H9 (cell line): Measurements from ENCODE around the gene OIT3. TPM values are rescaled to one million over a fixed set of nuclear protein-coding genes. Genes with fewer than 3 reads are reported as not detected.

Experiments
- DNase-seq: peaks from one replicate; pipeline ENCODE4 v3.0.0-alpha.2; 2017
- H2AFZ ChIP-seq: one replicate; pipeline ENCODE4 v1.6.1; 2013; ENCODE audit warnings: mild to moderate bottlenecking, low read length, control low read depth, moderate library complexity
- H2AK5ac ChIP-seq: 2 replicates; pipeline ENCODE4 v1.6.1; 2013; ENCODE audit warnings: low read length, control low read depth, mixed read lengths; ENCODE audit not compliant: insufficient read length
- H2BK120ac ChIP-seq: one replicate; pipeline ENCODE4 v1.6.1; 2013; ENCODE audit warnings: low read depth, mild to moderate bottlenecking, low read length, control low read depth, inconsistent platforms; ENCODE audit not compliant: poor library complexity, severe bottlenecking
- H2BK12ac ChIP-seq: 2 replicates; pipeline ENCODE4 v1.6.1; 2013; ENCODE audit warnings: low read length, control low read depth, mixed read lengths, low read depth; ENCODE audit not compliant: insufficient read length
- H2BK15ac ChIP-seq: 2 replicates; pipeline ENCODE4 v1.6.1; 2013; ENCODE audit warnings: low read depth, low read length, control low read depth
- H2BK20ac ChIP-seq: one replicate; pipeline ENCODE4 v1.6.1; 2013; ENCODE audit warnings: low read depth, mild to moderate bottlenecking, low read length, control low read depth, inconsistent platforms; ENCODE audit not compliant: poor library complexity, severe bottlenecking
- H2BK5ac ChIP-seq: 2 replicates; pipeline ENCODE4 v1.6.1; 2013; ENCODE audit warnings: low read length, control low read depth, mixed read lengths; ENCODE audit not compliant: insufficient read length
- H3K14ac ChIP-seq: 2 replicates; pipeline ENCODE4 v1.6.1; 2013; ENCODE audit warnings: low read length, control low read depth; ENCODE audit not compliant: insufficient read depth
- H3K18ac ChIP-seq: 2 replicates; pipeline ENCODE4 v1.6.1; 2013; ENCODE audit warnings: low read depth, mild to moderate bottlenecking, mixed read lengths, low read length, control low read depth; ENCODE audit not compliant: insufficient read length
- H3K23ac ChIP-seq: 2 replicates; pipeline ENCODE4 v1.6.1; 2013; ENCODE audit warnings: low read length, control low read depth, mixed read lengths, low read depth; ENCODE audit not compliant: insufficient read length
- H3K23me2 ChIP-seq: 2 replicates; pipeline ENCODE4 v1.6.1; 2013; ENCODE audit warnings: low read depth, mild to moderate bottlenecking, mixed read lengths, low read length, control low read depth; ENCODE audit not compliant: insufficient read length, poor library complexity, severe bottlenecking
- H3K27ac ChIP-seq: 2 replicates; pipeline ENCODE4 v1.5.1; 2013; ENCODE audit warnings: low read length, control low read depth, mixed read lengths, low read depth; ENCODE audit not compliant: insufficient read length
- H3K27me3 ChIP-seq: 2 replicates; pipeline ENCODE4 v1.6.1; 2013; ENCODE audit warnings: low read length, control low read depth, inconsistent platforms; ENCODE audit not compliant: insufficient read depth
- H3K4ac ChIP-seq: 2 replicates; pipeline ENCODE4 v1.6.1; 2013; ENCODE audit warnings: low read depth, mild to moderate bottlenecking, control low read depth, inconsistent platforms, low read length, moderate library complexity
- H3K4me1 ChIP-seq: 2 replicates; pipeline ENCODE4 v1.6.1; 2013; ENCODE audit warnings: low read length, control low read depth, inconsistent platforms; ENCODE audit not compliant: insufficient read depth
- H3K4me2 ChIP-seq: 2 replicates; pipeline ENCODE4 v1.6.1; 2013; ENCODE audit warnings: low read length, control low read depth, mixed read lengths; ENCODE audit not compliant: insufficient read length, insufficient read depth
- H3K56ac ChIP-seq: 2 replicates; pipeline ENCODE4 v1.6.1; 2013; ENCODE audit warnings: low read depth, mild to moderate bottlenecking, mixed read lengths, low read length, control low read depth; ENCODE audit not compliant: insufficient read length
- H3K79me1 ChIP-seq: 2 replicates; pipeline ENCODE4 v1.6.1; 2013; ENCODE audit warnings: low read depth, mild to moderate bottlenecking, moderate library complexity, low read length, control low read depth, inconsistent platforms; ENCODE audit not compliant: insufficient read depth, poor library complexity, severe bottlenecking
- H3K79me2 ChIP-seq: 2 replicates; pipeline ENCODE4 v1.6.1; 2013; ENCODE audit warnings: low read length, control low read depth, inconsistent platforms; ENCODE audit not compliant: insufficient read depth
- H3K9ac ChIP-seq: 2 replicates; pipeline ENCODE4 v1.6.1; 2013; ENCODE audit warnings: low read length, control low read depth, mixed read lengths; ENCODE audit not compliant: insufficient read length; ENCODE audit errors: extremely low read depth
- H3K9me3 ChIP-seq: one replicate; pipeline ENCODE4 v1.6.1; 2013; ENCODE audit warnings: low read depth, low read length, inconsistent platforms; ENCODE audit not compliant: control insufficient read depth
- H3T11ph ChIP-seq: one replicate; pipeline ENCODE4 v1.6.1; 2013; ENCODE audit warnings: mild to moderate bottlenecking, low read length, control low read depth, inconsistent platforms
- H4K20me1 ChIP-seq: one replicate; pipeline ENCODE4 v1.6.1; 2013; ENCODE audit not compliant: control insufficient read depth, insufficient read length, insufficient read depth
- H4K5ac ChIP-seq: 2 replicates; pipeline ENCODE4 v1.6.1; 2013; ENCODE audit warnings: low read depth, mild to moderate bottlenecking, mixed read lengths, low read length, control low read depth; ENCODE audit not compliant: insufficient read length
- H4K8ac ChIP-seq: replicated peaks from 2 replicates; pipeline ENCODE4 v1.6.1; 2013; ENCODE audit warnings: low read length, control low read depth, mixed read lengths, low read depth; ENCODE audit not compliant: insufficient read length
- H4K91ac ChIP-seq: 2 replicates; pipeline ENCODE4 v1.6.1; 2013; ENCODE audit warnings: low read depth, mild to moderate bottlenecking, moderate library complexity, mixed read lengths, low read length, control low read depth; ENCODE audit not compliant: insufficient read length
- H3K27ac Mint-ChIP-seq, 3 experiments: 2 replicates in 2 of 3; 3 replicates in 1 of 3; pipeline ENCODE4 v1.8.0; 2020 to 2021; ENCODE audit warnings: mixed read lengths in 3 of 3, mild to moderate bottlenecking in 1 of 3, moderate library complexity in 1 of 3
- H3K27me3 Mint-ChIP-seq: 2 replicates; pipeline ENCODE4 v1.8.0; 2021; ENCODE audit warnings: low read depth, mild to moderate bottlenecking, moderate library complexity, mixed read lengths
- H3K36me3 Mint-ChIP-seq, 3 experiments: 2 replicates in 2 of 3; 3 replicates in 1 of 3; pipeline ENCODE4 v1.8.0; 2020 to 2021; ENCODE audit warnings: low read depth in 3 of 3, mixed read lengths in 3 of 3; ENCODE audit not compliant: insufficient read depth in 1 of 3
- H3K4me1 Mint-ChIP-seq, 2 experiments: 2 replicates each; pipeline ENCODE4 v1.8.0; 2020; ENCODE audit warnings: mixed read lengths in 2 of 2
- H3K4me3 Mint-ChIP-seq, 2 experiments: 2 replicates in 1 of 2; 3 replicates in 1 of 2; pipeline ENCODE4 v1.8.0; 2020 to 2021; ENCODE audit warnings: mild to moderate bottlenecking in 2 of 2, mixed read lengths in 2 of 2, moderate library complexity in 1 of 2
- H3K9me3 Mint-ChIP-seq, 2 experiments: 2 replicates in 1 of 2; 3 replicates in 1 of 2; pipeline ENCODE4 v1.8.0; 2020; ENCODE audit warnings: mild to moderate bottlenecking in 2 of 2, mixed read lengths in 2 of 2, moderate library complexity in 1 of 2
- WGBS: extraction: QIAGEN DNeasy Blood & Tissue Kit; methylation state at CpG from one replicate; pipeline ENCODE4 v1.1.7; 2013; ENCODE audit warnings: missing lambda C conversion rate, low lambda C conversion rate, mixed read lengths; ENCODE audit not compliant: insufficient read length; ENCODE audit errors: extremely low coverage; 5-methylcytosine and 5-hydroxymethylcytosine counted together
- total RNA-seq: library from RNA; stranded (reverse); gene quantifications from 2 replicates; pipeline ENCODE4 v1.2.1, GENCODE V29; 2021
- TF ChIP-seq, protein P1 (sequence below): fragments of 200-600 bp; sonication (generic); conservative IDR thresholded peaks from 3 replicates; pipeline ENCODE4 v1.8.0; 2021; ENCODE audit warnings: antibody characterized with exemption, mild to moderate bottlenecking

The OIT3 gene
- total RNA-seq, 1 experiment from 2014 or later: not detected

DNA sequence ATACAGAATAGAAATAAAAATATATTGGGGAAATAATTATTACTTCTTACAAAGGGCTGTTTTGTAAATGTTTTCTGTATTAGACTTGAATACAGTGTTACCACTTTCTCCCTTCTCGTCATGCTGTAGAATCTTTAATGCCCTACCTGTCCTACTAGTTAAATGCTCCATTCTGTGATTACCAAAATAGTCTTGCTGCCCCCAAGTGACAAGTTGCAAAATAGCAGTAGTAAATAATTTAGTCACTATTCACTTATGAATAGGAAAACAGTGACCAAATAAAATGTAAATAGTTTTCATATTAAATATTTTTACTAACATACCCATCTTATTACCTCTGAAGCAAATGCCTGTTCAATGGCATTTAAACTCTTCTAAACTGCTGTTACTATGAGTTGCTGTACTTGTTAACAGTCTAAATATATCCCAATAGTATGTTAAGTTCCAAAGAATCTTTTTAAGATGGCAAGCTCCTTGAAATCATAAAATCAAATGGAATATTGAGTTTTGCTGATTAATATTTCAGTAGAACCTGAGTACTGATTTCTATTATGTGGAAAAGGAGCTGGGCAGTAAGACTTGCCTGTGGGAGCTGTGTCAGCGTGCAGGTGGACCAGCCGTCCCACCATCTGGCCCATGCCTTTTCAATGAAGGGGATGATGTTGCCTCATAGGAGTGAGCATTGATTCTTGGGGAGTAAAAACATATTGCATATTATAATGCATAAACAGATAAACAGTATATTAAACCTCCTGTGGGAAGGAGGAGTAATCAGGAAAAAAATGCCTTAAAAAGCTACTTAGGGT lies 18.1 kb upstream of the OIT3 start:
- Histone ChIP-seq H3K4me1 (no peaks in the 10 kb centered on the region), H3K23me2 (no peaks in the 10 kb centered on the region), H2AFZ (no peak overlapping the region), H2BK12ac (no peak overlapping the region), H4K20me1 (no peaks in the 10 kb centered on the region), H3K9me3 (no peaks in the 10 kb centered on the region), H4K5ac (no peak overlapping the region), H2AK5ac (no peak overlapping the region), H3K4ac (no peak overlapping the region), H2BK120ac (no peak overlapping the region), H4K91ac (no peak overlapping the region), H3K27me3 (no peaks in the 10 kb centered on the region), H2BK15ac (no peak overlapping the region), H3K18ac (no peak overlapping the region), H3K14ac (no peak overlapping the region), H3K79me1 (no peaks in the 10 kb centered on the region), H3K56ac (no peak overlapping the region), H3K23ac (no peak overlapping the region), H4K8ac (no peak overlapping the region), H2BK5ac (no peak overlapping the region), H3K79me2 (no peaks in the 10 kb centered on the region), H3T11ph (no peak overlapping the region), H3K4me2 (no peak overlapping the region), H3K9ac (no peak overlapping the region), H3K27ac (no peak overlapping the region), H2BK20ac (no peak overlapping the region)
- Mint-ChIP-seq H3K4me1 (no peaks in the 10 kb centered on the region), H3K27me3 (no peaks in the 10 kb centered on the region), H3K36me3 (peaks cover 31 to 42% (median 34%) of the 10 kb centered on the region in 3 experiments), H3K27ac (no peak overlapping the region; a peak in 1 of 7 replicates), H3K9me3 (peaks cover 12 to 17% of the 10 kb centered on the region in 2 experiments; a peak in 4 of 5 replicates), H3K4me3 (no peak overlapping the region)
- no CpG with 5 or more reads among the region's 3 CpGs for WGBS
- no peak for DNase-seq
- TF ChIP-seq, protein P1, sequence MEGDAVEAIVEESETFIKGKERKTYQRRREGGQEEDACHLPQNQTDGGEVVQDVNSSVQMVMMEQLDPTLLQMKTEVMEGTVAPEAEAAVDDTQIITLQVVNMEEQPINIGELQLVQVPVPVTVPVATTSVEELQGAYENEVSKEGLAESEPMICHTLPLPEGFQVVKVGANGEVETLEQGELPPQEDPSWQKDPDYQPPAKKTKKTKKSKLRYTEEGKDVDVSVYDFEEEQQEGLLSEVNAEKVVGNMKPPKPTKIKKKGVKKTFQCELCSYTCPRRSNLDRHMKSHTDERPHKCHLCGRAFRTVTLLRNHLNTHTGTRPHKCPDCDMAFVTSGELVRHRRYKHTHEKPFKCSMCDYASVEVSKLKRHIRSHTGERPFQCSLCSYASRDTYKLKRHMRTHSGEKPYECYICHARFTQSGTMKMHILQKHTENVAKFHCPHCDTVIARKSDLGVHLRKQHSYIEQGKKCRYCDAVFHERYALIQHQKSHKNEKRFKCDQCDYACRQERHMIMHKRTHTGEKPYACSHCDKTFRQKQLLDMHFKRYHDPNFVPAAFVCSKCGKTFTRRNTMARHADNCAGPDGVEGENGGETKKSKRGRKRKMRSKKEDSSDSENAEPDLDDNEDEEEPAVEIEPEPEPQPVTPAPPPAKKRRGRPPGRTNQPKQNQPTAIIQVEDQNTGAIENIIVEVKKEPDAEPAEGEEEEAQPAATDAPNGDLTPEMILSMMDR: peak; percentile 69
